ENCODE results near the gene FBXL5.
A peak's percentile ranks its signal among the peaks of the same experiment; 100 is the strongest.

The FBXL5 gene

DNA sequence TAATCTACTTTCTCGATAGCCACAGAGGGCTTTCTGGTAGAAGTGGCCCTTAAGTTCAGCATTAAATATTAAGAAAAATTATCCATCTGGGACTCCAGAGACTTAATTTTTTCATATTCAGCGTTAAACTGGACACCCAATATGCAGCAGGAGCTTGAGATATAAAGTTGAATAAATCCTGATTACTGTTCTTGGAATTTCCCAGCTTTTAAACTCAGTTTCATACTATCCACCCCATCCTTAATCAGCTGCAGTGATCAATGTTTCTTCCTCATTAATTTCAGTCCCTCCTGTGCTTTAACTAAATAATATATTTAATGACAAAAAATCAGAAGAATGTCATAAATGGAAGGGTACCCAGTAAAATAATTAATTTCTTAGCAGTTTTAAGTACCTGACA is 3.6 kb upstream of the FBXL5 start:
- TF ChIP-seq, protein P1, sequence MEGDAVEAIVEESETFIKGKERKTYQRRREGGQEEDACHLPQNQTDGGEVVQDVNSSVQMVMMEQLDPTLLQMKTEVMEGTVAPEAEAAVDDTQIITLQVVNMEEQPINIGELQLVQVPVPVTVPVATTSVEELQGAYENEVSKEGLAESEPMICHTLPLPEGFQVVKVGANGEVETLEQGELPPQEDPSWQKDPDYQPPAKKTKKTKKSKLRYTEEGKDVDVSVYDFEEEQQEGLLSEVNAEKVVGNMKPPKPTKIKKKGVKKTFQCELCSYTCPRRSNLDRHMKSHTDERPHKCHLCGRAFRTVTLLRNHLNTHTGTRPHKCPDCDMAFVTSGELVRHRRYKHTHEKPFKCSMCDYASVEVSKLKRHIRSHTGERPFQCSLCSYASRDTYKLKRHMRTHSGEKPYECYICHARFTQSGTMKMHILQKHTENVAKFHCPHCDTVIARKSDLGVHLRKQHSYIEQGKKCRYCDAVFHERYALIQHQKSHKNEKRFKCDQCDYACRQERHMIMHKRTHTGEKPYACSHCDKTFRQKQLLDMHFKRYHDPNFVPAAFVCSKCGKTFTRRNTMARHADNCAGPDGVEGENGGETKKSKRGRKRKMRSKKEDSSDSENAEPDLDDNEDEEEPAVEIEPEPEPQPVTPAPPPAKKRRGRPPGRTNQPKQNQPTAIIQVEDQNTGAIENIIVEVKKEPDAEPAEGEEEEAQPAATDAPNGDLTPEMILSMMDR (IDR thresholded peaks at IDR 0.05; ENCODE audit: low read depth, low read length): no peak
- no peak overlapping the region for H3K4me3 ChIP-seq (replicated peaks in 1 of 2; ENCODE audit: low read depth in 2 of 2, low read length in 2 of 2)
- DNase-seq (ENCODE audit: low read depth in 2 of 2): no peak

DNA sequence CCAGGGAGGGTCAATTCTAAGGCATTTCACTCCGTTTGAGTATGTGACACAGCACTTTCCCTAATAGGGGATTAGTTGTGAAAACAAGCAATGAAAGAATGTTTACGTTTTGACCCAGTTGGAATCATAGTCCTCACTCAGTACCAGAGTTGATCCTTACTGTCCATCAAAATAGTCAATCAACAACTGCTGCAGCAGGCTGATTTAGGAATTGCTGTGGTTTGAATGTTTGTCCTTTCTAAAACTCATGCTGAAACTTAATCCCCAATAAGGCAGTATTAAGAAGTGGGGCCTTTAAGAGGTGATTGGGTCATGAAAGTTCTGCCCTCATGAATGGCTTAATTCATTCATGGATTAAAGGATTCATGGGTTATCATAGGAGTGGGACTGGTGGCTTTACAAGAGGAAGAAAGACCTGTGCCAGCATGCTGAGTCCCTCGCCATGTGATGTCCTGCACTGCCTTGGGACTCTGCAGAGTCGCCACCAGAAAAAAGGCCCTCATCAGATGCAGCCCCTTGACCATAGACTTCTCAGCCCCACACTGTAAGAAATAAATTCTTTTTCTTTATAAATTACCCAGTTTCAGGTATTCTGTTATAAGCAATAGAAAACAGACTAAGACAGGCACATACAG is 3.1 kb upstream of the FBXL5 start:
- TF ChIP-seq, protein P1 (IDR thresholded peaks at IDR 0.05; ENCODE audit: low read depth, low read length): no peak
- H3K4me3 ChIP-seq (replicated peaks in 1 of 2; ENCODE audit: low read depth in 2 of 2, low read length in 2 of 2): no peak overlapping the region
- no peak for DNase-seq (ENCODE audit: low read depth in 2 of 2)

DNA sequence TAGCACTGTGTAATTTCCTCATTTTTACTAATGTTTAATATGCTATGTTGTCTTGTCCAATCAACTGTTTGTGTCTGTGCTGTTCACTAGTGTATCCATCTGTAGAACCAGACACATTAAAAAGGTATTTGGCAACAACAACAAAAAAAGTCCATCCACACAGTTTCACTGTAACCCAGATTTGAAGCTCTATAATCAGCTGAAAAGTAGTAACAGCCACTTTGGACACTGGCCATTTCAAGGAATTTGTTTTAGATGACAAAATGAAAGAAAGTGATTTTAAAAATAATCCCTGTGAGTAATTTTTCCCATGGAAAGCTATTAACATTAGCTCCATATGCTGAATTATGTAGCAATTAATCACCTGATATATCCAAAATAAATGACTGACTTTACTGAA is 2.2 kb upstream of the FBXL5 start:
- no peak overlapping the region for H3K4me3 ChIP-seq (replicated peaks in 1 of 2; ENCODE audit: low read depth in 2 of 2, low read length in 2 of 2)
- TF ChIP-seq, protein P1 (IDR thresholded peaks at IDR 0.05; ENCODE audit: low read depth, low read length): no peak
- DNase-seq (ENCODE audit: low read depth in 2 of 2): no peak

DNA sequence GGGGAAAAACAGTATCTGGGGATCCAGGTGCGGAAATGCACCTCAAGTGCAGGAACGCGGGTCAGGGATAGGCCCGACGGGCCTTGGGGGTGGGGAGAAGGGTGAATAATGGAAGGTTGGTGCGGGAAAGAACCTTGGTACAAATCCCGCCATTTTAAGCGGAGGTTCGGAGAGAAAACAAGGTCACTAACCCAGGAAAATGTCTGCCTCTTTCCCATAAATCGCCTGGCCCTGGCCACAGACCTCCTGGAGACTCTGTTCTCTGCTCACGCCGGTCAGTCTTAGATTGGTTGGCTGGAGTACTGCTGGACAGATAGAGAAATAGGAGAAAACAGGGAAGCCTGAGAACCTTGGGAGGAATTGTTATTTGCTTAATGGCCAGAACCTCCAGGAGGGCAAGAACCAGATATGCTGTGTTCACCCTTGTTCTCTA is 897 bp upstream of the FBXL5 start:
- TF ChIP-seq, protein P1 (IDR thresholded peaks at IDR 0.05; ENCODE audit: low read depth, low read length): no peak
- peak in 1 of 2 donors; percentile 52 for DNase-seq (ENCODE audit: low read depth in 2 of 2)
- no peak overlapping the region for H3K4me3 ChIP-seq (replicated peaks in 1 of 2; ENCODE audit: low read depth in 2 of 2, low read length in 2 of 2)

DNA sequence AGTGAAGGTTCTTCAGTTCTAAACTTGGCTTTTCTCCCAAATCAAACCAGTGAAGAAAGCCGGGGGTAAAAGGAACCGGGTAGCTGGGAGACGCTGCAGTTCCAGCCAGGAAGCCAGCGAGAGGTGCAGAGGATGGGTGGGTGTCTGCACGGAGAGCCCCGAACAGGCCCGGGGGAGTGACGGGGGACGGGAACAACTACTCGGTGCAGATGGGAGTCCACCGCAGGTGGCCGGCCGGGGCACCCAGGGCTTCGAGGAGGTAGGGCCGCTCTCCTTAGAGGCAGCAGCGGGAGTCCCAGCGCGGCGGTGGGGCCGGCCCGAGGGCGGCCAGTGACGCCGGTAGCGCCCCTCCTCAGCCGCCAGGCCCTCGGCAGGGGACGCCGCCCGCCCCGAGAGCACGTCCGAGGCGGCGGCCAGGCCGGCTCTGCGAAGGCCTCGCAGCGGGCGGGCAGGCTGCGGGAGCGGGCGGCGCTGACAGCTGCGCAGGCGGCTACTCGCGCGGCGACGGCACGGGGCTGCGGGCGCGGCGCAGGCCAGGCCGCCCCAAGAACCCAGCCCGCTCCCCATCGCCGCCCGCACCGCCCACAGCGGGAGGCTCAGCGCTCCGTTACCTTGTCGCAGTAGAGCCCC is 449 bp downstream of the FBXL5 start:
- TF ChIP-seq, protein P1 (IDR thresholded peaks at IDR 0.05; ENCODE audit: low read depth, low read length): no peak
- H3K4me3 ChIP-seq (replicated peaks in 1 of 2; ENCODE audit: low read depth in 2 of 2, low read length in 2 of 2): peak overlapping the region; percentile 72 to 77
- peak; percentile 39 to 41 for DNase-seq (ENCODE audit: low read depth in 2 of 2)

DNA sequence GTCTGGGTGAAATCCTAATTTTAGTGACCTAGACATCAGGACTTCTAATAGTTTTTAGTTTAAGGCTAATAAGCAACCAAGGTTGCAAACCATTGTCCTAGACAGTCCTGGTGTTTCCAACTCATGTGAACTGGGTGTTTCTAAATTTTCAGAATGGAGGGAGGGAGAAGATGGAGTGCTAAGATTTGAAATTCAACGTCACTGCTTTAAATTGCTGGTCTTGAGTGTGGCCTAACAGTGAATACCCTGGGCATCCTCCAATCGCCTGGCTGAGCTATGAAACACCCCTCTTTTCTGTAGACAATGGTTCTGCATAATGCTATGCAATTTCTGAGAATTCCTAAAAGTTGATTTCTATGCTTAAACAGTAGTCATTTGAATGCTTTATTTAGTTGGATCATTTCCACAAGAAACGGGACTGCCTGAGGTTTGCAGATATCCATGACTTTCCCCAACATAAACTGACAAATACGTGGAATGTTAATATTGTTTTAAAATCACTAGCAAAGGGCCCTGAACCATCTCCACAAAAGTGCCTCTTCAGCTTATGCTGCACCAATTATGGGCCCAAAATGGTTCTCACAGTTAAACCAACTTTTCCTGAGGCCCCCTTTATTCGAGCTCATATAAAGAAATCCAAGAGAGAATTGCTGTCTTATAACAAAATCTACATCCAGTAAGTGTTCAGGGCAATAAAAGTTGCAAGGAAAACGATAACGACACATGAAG is 1.1 kb downstream of the FBXL5 start:
- DNase-seq (ENCODE audit: low read depth in 2 of 2): peak; percentile 77 to 78
- TF ChIP-seq, protein P1 (IDR thresholded peaks at IDR 0.05; ENCODE audit: low read depth, low read length): no peak
- H3K4me3 ChIP-seq (replicated peaks in 1 of 2; ENCODE audit: low read depth in 2 of 2, low read length in 2 of 2): peak overlapping the region; percentile 72 to 77

Measured in cardiac fibroblast (primary cell).